Stimulated activated CD4-positive, alpha-beta T cell treated with anti-CD3 and anti-CD28 coated beads, Interleukin-15, amount 100 ng/mL, for 1 hour (primary cell): ENCODE measurements around the gene PLXNC1.

Experiments
- DNase-seq, 2 donors: peaks; one replicate each; pipeline ENCODE4 v3.0.0-alpha.2; 2020; ENCODE audit warnings: low read depth in 1 of 2, low spot score in 1 of 2

PLXNC1 gene

GRCh38 chr12:94202245-94203180 lies 54.1 kb downstream of the PLXNC1 start:
- DNase-seq = no peak

DNA sequence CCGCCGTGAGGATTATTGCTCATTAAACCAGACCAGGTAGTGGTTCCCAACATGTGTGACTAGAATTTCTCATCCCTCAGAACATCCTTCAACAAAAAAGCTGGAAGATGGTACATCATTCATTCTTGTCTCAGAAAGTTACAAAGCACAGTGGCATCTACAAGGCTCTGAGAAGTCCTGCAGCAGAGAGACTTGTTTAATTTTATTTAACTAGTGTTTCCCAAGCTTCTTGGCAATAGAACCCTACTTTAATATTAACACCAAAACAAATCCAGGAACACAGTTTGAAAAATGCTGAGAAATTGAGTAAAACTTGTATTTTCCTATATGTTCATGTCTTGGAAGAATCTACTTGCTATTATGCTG lies 54.8 kb downstream of the PLXNC1 start:
- DNase-seq = no peak

GRCh38 chr12:94203796-94204195 lies 55.4 kb downstream of the PLXNC1 start:
- no peak for DNase-seq

GRCh38 chr12:94204499-94205247 lies 56.3 kb downstream of the PLXNC1 start:
- no peak for DNase-seq

DNA sequence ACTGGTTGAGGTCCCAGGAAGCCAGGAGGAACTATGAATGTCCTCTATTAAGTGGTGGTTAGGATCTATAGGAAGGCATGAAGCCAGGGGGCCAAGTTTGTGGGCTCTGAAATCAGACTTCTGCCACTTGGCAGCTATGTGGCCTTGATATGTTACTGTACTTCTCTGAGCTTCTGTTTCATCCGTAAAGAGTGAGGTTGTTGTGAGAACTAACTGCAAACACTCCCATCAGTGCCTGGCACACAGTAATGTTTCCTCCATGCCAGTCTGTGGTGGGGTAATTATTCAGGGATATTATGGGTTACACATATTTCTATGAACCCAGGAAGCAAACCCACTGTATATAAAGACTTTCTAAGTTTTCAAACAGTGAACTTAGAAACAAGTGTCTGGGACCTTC lies 57.4 kb downstream of the PLXNC1 start:
- DNase-seq = no peak

DNA sequence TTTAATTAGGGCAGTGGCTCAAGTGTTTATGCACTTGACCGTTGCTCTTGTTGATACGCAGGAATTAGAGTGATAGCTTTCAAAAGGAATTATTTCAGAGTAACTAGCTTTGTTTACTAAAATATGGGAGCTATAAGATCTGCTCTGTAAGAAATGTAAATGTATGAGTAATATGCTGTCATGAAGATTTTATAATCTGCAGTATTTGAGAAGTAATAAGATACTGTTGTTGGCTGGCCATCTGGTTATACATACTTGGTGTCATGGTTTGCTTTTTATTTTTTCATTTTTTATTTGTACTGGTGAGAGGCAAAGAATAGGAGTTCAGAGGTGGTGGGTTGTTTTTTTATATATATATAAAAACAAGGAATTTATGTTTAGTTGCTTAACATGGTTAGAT lies 58.5 kb downstream of the PLXNC1 start:
- DNase-seq = no peak

DNA sequence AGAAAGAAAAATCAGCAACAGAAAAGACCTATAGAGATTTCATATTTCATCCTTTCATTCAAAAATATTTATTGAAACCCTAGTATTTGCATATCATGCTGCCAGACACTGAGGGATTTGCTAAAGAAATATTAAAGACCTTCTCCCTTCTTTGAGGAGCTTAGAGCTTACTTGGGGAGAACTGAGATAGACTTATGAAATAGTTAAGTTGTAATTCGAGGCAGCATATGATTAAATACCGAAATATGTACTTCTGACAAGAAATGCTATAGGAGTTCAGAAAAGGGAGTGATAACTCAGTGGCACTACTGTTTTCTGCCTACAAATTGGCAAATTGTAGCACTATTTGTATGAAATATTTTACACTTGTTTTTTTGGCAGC lies 59.1 kb downstream of the PLXNC1 start:
- no peak for DNase-seq

DNA sequence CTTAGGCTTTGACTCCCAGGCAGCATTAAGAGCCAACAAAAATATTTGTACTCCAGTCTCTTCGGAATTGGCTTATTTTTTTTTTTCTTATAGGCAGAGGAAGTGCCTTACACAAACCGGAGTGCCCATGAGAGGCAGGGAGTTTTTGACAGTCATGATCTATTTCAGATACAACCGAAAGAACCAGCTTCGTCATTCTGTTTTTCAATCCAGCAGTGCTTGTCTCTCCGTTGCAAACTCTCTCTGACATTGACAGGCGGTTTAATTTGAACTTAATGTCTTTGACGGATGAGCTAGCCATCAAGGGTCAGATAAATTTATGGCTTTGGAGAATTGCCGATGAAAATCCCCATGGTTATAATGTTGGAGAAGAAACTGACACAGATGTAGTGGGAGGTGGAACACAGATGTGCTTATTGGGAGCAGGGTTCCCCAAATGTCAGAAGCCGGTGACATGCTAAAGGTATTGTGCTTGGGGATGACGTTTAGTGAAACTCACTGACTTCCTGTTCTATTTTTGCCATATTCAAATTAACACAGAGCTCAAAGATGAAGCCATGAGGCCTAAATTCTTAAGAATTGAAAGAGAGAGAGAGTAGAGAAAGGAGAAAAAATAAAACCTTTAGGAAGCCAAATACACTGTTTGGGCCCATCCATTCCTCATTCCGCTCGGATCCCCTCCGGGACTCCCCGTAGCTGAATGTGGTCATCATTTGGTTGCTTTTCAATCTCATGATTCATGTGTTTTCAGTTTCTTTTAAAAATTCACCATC lies 59.7 kb downstream of the PLXNC1 start:
- DNase-seq = peak in 1 of 2 donors; percentile 25

DNA sequence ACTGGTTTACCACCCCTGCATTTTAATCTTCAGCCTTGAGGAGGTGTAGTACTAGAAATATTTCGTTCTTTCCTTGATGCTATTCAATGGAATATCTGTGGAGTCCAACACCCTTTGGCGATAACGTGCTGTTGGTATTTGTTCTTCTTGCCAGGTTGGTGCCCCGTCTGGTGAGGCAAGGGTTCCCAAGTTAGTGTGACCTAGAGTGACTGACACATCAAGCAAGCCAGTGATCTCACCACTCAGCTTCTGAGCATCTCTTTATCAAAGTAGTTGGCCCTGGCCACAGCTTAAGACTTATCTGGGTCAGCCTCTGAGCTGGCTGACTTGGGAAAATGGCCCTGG lies 60.2 kb downstream of the PLXNC1 start:
- no peak for DNase-seq

DNA sequence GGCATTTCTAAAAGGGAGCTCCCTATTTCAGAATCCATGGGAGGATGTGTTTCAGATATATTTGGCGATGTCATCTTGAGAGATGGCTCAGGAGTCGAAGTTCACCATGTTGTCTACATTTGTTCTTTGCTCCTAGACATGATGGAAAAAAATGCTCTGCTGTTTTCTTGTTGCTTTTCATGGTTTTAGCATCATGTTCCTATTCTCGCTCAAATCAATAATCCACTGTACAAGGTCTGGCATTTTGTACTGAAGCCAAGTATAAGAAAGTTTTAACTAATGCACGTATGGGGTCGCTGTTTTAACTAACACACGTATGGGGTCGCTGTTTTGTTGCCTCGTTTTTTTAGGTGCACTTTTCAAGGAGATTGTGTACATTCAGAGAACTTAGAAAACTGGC lies 60.9 kb downstream of the PLXNC1 start:
- no peak for DNase-seq

GRCh38 chr12:94211021-94211420 lies 62.6 kb downstream of the PLXNC1 start:
- DNase-seq = no peak

- no peak for DNase-seq
Measured at GRCh38 chr12:94218233-94218632, 69.9 kb downstream of the PLXNC1 start.

DNA sequence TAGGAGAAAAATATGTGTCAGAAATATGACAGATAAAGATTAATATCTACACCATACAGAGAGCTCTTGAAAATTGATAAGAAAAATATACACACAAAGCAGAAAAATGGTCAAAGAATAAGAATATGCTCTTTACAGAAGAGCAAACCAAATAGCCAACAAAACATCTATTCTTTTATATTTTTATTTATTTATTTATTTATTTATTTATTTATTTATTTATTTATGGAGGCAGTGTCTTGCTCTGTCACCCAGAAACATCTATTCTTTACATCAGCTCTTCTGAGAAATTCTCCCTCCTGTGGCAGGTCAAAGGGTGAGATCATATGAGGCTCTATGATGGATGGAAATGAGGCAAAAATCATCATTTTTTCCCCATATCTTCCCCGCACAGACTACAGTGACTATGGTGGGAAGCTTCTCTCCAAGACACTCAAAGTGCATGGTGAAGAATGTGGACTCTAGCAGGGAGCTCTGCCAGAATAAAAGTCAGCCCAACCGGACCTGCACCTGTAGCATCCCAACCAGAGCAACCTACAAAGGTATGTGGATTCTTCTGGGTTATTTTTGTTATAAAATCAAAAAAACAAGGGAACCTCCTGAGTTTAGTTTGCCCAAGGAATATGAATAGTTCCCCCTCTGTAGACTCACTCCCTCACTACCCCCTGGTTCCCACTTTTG lies 71.4 kb downstream of the PLXNC1 start:
- DNase-seq = no peak

DNA sequence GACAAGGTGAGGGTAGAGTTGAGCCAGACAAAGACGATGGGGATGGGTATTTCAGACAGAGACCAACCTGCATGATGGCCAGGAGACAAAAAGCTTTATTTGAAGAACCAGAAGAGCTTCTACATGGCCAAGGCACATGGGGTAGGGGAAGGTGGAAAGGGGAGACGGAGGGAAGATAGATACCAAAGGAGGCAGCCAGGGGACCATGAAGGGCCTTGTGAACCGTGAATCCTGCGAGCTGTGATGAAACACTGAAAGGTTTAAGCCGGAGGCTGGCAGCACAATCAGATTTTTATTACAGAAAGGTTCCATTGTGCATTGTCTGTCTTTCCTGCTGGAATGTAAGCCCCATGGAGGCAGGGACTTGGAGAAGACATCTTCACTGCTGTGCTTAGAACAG lies 72.4 kb downstream of the PLXNC1 start:
- DNase-seq = no peak

- no peak for DNase-seq
Measured at GRCh38 chr12:94222351-94223084, 74.1 kb downstream of the PLXNC1 start.

DNA sequence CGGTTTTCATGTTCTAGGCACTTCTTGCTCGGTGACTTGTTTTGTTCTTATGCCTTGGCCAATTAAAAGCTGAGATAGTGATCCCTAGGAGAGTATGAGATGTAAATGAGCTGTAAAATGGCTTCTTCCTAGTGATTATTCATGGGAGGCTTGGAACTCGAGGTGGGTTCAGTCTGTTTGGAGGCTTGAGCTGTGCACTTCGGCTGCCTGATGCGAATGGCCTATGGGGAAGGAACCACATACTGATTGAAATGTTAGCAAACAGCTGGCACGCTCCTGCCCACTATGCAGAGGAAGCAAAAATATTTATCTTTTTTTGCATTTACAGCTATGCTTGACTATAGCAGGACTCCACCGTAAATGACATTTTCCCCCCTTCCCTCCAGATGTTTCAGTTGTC lies 75.5 kb downstream of the PLXNC1 start:
- DNase-seq = no peak

DNA sequence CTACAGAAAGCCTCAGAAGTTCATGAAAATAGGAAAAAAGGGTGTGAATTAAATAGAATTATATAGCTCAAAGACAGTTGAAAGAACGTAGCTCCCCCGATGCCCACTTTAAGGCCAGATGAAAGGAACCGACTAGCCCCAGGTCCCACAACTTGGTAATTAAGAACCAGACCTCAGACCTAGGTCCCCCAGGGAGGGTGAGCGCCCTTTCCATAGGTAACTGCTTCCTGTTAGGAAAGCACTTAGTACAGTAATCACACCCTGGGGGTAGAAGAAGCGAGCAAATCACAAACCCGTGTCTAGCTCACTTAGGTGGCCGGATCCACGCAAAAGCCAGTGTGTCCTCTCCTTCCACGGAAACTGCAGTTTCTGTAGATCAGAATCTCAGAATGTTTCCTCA lies 77.1 kb downstream of the PLXNC1 start:
- no peak for DNase-seq

DNA sequence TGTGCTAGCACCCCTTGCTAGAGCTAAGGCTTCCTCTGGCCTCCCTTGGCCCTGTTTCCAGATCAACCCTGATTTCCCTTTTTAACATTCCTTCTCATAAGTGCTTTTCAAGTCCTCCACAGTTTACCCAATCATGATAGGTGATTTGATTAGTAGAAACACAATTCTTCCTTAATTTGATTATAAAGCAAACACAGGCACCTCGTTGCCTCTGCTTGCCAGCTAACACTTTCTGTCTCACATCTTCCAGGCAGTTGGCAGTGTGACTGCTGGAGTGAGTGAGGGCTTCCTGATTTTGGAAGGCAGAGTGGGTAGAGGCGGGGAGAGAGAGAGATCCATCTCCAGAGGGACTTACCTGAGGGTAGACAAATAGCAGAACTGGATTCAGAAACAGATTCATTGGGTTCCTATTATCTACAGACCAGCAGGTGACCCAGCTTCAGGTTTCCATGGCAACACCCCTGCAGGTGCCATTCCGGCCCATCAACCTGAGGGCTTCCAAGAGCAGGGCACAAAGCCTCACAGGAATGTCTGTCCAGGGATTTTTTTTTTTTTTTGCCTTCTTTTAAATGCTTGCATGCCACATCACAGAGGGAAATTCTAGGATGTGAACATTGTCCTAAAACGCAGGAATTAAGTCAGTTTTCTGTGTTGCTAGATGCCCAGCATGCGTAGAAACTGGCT lies 77.7 kb downstream of the PLXNC1 start:
- DNase-seq = no peak

- DNase-seq = no peak
Measured at GRCh38 chr12:94227066-94227465, 78.7 kb downstream of the PLXNC1 start.

DNA sequence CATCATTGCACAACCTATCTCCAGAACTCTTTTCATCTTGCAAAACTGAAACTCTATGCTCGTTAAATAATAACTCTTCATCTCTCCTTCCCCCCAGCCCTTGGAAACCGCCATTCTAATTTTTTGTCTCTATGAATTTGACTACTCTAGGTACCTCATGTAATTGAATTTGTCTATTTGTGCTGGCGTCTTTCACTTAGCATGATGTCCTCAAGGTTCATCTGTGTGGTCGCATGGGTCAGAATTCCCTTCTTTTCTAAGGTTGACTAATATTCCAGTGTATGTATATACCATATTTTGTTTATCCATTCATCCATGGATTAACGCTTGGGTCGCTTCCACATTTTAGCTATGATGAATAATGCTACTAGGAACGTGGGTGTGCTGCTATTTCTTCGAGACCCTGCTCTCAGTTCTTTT lies 80.1 kb downstream of the PLXNC1 start:
- no peak for DNase-seq
